Measurements from ENCODE around the gene CHID1.

CHID1 gene

DNA sequence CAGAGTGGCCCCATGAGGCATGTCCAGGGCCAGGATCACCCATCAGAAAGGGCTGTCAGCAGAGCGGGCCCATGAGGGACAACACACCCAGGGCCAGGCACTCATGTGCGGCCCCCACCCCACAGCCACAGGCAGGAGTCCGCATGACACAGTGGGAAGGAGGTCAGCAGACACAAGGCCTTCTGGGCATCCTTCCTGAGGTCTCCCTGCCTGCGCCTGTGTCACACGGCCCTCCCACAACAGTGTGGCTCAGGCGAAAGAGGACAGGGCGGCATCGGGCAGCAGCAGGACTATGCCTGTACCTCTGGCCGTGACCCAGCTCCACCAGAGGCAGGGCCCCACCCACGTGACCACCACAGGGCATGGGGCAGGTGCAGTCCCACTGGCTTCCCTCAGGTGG, 27.1 kb downstream of the CHID1 start:
- no peak for DNase-seq

GRCh38 chr11:882596-882995, 28.0 kb downstream of the CHID1 start:
- no peak for DNase-seq

DNA sequence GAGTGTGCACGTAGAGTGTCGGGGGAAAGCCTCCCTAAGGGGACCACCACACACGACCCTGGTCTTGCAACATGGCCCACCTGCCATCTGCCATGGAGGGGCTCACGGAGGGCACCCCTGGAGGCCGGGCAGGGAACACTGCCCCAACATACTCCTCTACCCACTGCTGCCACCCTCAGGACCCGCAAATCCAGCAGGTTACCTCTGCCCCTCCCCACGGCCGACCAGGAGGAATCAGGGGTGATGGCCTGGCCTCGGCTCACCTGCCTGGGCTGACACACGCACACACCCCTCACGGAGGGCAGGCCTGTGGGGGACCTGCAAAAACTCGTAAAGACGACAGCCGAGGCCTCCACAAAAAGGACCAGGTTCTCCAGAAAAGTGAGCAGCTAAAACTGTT, 30.2 kb downstream of the CHID1 start:
- DNase-seq, result no peak

DNA sequence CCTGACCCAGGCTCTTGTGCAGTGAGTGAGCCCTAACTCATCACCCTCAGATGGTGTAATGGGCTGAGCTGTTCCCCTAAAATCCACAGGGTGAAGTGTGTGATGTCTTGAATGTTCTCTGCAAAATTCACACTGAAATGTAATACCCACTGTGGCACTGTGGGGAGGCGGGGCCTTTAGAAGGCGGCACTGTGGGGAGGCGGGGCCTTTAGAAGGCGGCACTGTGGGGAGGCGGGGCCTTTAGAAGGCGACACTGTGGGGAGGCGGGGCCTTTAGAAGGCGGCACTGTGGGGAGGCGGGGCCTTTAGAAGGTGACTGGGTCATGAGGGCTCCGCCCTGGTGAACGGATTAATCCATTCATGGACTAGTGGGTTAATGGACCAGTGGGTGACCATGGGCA, 33.0 kb downstream of the CHID1 start:
- DNase-seq, result peak in 1 of 2 donors; percentile 11

- DNase-seq, result no peak
Measured at GRCh38 chr11:876545-876944, 34.1 kb downstream of the CHID1 start.

GRCh38 chr11:875769-876301, 34.8 kb downstream of the CHID1 start:
- DNase-seq, result no peak

- DNase-seq, result no peak
Measured at GRCh38 chr11:875203-875602, 35.4 kb downstream of the CHID1 start.

DNA sequence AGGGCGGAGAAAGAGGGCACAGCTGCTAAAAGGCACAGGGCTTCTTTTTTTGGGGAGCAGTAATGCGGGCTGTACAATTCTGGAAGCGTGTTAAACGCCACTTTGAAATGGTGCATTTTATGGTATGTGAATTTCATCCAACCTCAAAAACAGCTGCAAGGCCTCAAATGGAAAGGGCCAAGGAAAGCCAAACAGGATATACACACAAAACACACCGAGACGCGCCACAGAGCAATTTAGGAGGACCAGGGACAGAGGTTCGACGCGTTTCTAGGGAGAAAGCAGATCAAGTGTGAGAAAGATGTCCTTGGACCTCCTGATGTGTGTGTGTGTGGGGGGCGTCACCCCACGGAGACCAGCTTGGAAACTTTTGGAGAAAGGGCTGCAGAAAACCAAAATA, 36.9 kb downstream of the CHID1 start:
- DNase-seq, result no peak

- no peak for DNase-seq
Measured at GRCh38 chr11:872799-873198, 37.8 kb downstream of the CHID1 start.

GRCh38 chr11:871472-871871, 39.1 kb downstream of the CHID1 start:
- no peak for DNase-seq

DNA sequence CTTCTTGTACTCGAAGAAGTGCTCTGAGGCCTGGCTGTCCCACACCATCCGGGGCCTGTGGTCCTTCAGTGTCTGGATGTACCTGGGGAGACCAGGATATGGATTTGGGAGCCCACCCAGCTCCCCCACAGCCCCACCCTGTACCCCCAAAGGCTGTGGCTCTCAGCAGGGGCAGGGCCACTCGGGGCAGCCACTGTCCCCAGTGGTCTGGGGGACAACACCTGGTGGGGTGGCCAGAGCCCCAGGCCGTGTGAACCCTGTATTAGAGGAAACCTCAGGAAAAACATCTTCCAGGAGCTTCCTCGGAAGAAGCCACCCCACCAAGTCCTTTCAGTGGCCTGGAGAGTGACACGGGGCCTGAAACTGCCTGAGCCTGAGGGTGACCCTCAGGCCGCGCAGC, 40.2 kb downstream of the CHID1 start:
- DNase-seq, result no peak

GRCh38 chr11:870127-870413, 40.5 kb downstream of the CHID1 start:
- no peak for DNase-seq

GRCh38 chr11:869399-870126, 41.0 kb downstream of the CHID1 start:
- no peak for DNase-seq

DNA sequence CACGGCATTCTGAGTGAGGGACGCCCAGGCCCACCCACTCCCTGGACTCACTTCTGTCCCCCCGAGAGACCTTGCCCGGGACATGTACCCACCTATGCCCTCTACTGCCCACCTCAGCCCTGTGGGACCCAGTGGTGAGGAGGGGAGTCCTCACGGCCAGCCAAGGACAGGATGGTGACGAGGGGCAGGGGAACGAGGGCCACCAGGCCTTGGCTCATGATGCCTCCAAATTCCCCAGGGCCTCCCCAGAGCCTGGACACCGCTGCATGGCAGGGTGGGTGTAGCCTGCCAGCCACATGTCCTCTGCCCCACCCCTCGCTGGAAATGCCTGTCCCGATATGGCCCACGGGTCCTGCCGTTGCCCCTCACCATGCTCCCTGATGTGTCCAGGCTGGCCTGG, 41.8 kb downstream of the CHID1 start:
- DNase-seq, result no peak

- no peak for DNase-seq
Measured at GRCh38 chr11:868394-868793, 42.2 kb downstream of the CHID1 start.

DNA sequence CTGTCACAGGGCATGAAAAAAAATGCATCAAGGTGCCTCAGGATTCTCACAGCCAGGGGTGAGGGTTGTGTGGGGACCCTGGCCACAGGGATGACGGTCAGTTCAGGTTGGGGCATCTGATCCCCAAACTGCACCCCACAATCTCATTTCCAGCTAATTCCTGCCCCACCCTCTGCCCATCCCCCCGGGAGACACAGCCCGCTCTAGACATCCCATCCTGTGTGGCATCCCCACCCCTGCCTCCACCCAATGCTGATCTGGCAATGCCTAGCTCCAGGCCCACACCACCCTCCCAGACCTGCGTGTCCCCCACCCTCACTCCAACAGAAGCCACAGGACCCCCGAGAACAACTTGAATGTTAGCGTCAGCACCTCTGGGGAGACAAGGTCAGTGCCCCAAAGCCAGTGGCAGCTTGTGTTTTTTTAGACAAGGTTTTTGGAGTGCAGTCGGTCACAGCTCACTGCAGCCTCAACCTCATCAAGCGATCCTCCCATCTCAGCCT, 42.7 kb downstream of the CHID1 start:
- DNase-seq, result no peak

DNA sequence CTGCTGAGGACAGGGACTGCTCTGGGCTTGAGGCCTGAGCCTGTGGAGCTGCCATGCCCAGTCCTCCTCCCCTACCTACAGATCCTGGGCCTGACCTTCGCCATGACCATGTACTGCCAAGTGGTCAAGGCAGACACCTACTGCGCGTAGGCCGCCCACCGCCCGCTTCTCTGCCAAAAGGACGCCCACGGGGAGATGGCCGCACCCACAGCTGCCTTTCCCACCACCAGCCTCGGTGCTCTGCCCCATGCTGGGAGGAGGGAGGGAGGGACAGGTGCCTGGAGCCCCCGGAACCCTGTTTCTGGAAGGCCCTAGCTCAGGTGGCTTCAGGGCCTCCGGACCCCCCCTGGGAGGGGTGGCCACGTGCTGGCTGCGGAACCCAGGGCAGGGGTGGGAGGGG, 44.1 kb downstream of the CHID1 start:
- DNase-seq, result no peak

DNA sequence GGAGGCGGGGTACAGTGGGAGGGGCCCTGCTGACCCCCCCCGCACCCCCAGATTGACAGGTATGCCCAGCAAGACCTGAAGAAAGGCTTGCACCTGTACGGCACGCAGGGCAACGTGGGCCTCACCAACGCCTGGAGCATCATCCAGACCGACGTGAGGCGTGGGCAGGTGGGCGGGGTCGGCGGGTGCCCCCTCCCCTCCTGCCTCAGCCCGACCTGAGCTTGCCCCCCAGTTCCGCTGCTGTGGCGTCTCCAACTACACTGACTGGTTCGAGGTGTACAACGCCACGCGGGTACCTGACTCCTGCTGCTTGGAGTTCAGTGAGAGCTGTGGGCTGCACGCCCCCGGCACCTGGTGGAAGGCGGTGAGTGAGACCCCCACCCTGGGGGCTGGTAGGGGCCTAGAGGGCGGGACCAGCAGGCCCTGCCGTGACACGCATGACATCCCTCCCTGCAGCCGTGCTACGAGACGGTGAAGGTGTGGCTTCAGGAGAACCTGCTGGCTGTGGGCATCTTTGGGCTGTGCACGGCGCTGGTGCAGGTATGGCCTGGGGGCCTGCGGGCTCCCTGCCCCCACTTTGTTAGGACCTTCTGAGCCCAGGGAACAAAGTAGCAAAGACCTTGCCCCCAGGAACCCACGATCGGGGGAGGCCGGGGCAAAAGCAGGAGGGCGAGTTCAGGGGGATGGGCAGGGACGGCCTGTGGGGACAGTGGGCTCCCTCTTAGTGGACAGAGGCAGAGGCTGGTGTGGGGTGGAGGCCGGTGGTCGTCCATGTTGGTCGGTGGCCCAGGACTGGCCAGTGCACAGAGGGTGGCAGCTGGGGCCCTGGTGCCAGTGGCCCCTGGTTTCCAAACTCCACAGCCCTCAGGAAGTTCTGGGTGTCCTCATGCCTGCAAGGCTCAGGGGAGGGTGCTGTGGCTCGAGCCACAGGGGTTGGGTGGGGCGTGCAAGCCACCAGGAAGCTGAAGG, 44.9 kb downstream of the CHID1 start:
- no peak for DNase-seq

DNA sequence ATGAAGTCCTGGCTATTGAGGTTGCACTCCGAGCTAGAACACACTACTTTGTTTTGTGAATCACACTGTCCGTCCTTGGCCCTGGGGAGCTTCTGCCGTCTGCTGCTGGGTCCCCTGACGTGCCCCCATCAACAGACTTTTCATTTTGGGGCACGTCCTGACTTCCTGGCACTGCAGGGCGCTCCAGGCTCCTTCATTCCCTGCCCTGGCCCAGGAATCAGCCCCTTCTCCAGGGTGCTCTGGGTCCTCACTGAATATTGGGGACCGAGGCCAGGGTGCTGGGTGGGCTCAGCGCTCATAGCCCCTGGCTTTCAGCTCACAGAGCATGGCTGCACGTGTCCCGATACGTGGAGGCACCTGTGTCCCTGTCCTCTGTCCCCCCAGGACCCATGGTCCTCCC, 45.7 kb downstream of the CHID1 start:
- DNase-seq, result no peak

DNA sequence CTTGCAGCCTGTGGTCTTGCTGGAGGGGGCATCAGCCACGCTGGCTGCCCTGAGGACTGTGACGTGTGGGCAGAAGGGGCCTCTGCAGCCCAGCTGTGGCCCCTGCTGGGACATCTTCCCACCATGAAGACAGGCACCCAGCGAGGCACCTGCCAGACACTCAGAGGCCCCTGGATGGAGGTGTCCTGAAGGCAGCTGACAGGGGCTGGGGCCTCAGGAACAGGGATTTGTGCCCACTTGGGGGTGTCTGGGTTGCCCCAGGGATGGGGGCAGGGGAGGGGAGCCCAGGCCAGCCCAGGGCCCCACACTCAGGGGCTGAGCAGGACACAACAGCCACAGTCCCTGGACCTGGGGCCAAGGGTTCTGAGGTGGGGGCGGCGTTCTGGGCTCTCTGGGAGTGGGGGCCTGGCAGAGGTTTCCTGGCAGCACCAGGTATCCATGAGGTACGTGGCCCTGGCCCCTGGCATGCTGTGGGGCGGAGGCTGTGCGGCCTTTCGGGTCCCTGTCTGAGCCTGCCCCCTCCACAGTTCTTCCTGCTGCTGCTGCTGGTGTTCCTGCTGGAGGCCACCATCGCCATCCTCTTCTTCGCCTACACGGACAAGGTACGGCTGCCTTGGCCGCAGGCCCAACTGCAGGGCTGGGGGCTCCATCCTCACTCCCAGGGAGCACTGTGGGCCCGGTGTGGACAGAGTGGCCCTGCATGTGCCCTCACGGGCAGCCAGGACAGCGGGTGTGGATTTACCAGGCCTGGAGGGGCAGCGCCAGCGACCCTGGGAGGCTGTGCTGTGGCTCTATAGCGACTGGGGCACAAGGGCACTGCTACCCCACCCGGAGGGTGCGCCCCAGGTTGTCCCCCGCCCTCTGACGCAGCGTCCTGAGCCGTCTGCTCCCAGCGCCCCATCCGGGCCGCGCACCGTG, 46.4 kb downstream of the CHID1 start:
- DNase-seq, result no peak

- DNase-seq, result no peak
Measured at GRCh38 chr11:863023-863909, 47.3 kb downstream of the CHID1 start.

DNA sequence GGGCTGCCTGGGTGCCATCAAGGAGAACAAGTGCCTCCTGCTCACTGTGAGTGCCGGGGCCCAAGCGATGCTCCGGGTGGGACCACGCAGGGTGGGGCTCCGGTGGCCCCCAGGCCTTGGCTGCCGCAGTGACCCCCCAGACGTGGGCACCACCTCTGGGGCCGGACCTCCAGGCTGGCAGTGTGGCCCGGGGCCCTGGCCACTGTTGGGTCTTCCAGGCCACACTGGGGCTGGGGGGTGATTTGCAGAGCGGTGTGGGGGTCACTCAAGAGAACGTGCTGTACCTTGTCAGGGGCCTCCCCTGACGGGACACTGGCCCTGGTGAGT, 48.0 kb downstream of the CHID1 start:
- no peak for DNase-seq
